T-helper 17 cell (primary cell): ENCODE data around the gene CLIC1. TPM values are rescaled to one million over a fixed set of nuclear protein-coding genes. Genes with fewer than 3 reads are reported as not detected.

ENCODE experiments used
- ATAC-seq: fragments of 150-1000 bp; cut with Tn5 transposase; 2 replicates; pipeline ENCODE4 v1.10.0; 2021; ENCODE audit warnings: mild to moderate bottlenecking, moderate library complexity
- DNase-seq, 3 donors: peaks; one replicate each; pipeline versions ENCODE4 v3.0.0 to v3.0.0-alpha.2; 2020 to 2021
- H3K9me3 ChIP-seq: one replicate; pipeline ENCODE4 v1.7.0; 2013; ENCODE audit warnings: low read length, mild to moderate bottlenecking; ENCODE audit not compliant: control insufficient read depth, poor library complexity, severe bottlenecking
- H3K27ac Mint-ChIP-seq: one replicate; pipeline ENCODE4 v1.8.0; 2022; ENCODE audit warnings: mild to moderate bottlenecking, moderate library complexity, mixed read lengths
- H3K27me3 Mint-ChIP-seq: one replicate; pipeline ENCODE4 v1.8.0; 2022; ENCODE audit warnings: mixed read lengths
- H3K36me3 Mint-ChIP-seq: one replicate; pipeline ENCODE4 v1.8.0; 2022; ENCODE audit warnings: low read depth, mixed read lengths
- H3K4me1 Mint-ChIP-seq: one replicate; pipeline ENCODE4 v1.8.0; 2022; ENCODE audit warnings: mild to moderate bottlenecking, mixed read lengths
- H3K4me3 Mint-ChIP-seq: one replicate; pipeline ENCODE4 v1.8.0; 2022; ENCODE audit warnings: mild to moderate bottlenecking, moderate library complexity, mixed read lengths
- total RNA-seq, 4 donors: library from RNA in 2 of 4; stranded (reverse) in 2 of 4; gene quantifications; one replicate each; pipeline ENCODE4 v1.2.3 and lab custom pipeline; 2022 to 2026

Gene CLIC1
- total RNA-seq, 2 donors from 2014 or later, result 145 to 152 TPM

- H3K4me1 Mint-ChIP-seq, result peaks cover 41% of the 10 kb centered on the region
- DNase-seq, result no peak
Observed at GRCh38 chr6:31728767-31729514, 7.4 kb downstream of the CLIC1 start, which contains the start of gene DDAH2. TSS of gene DDAH2 (minus strand) at chr6:31729299. CDS start at chr6:31729161, 138 bp downstream.

DNA sequence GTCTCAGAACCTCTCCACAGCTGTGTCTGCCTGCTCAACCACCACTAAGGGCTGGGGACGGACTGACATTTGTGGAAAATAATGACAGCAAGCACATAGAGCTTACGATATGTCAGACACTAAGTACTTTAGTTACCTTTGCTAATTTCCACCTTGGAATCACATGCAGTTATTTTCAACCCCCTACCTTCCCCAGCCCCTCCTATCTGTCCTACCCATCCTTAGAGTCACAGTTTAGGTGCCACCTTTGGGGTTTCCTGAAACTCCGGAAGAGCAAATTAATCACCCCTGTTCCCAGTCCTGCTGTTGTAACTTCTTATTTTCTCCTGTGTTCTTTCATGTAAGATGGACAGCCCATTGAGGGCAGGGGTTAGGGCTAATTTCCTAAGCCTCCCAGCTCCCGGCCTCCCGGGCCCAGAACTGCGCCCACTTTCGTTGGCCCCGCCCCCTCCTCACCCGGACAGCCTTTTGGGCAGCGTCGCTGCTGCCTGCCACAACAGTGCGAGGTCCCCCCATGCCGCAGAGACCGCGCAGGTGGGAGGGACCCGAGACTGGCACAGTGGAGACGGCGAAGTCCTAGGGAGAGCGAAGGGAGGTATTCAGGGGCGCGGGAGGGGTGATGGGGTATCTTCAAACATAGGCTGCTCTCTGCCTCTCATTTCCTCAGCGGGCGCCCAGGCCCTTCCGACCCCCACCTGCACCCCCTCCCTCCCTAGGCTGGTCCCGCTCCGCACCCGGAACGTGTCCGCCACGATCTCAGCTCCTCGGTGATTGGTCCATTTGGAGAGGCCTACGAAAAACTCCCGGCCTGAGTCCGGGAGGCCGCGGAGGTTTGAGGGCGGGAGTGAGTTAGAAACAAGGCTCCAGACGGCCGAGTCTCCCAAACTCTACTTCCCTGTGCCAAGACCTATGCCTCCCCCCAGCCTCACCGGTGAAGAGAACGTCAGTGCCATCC lies 8.3 kb downstream of the CLIC1 start:
- peaks cover 5% of the 10 kb centered on the region for H3K36me3 Mint-ChIP-seq
- peak overlapping the region; percentile 96 for H3K4me3 Mint-ChIP-seq
- H3K9me3 ChIP-seq, result no peaks in the 10 kb centered on the region
- DNase-seq (no peak), ATAC-seq (no peak)
- peak overlapping the region; percentile 75 for H3K27ac Mint-ChIP-seq
- peaks cover 40% of the 10 kb centered on the region for H3K4me1 Mint-ChIP-seq
- no peaks in the 10 kb centered on the region for H3K27me3 Mint-ChIP-seq

More at GRCh38 chr6:31728767-31729514, 7.4 kb downstream of the CLIC1 start, which contains the start of gene DDAH2:
- Mint-ChIP-seq H3K27ac (peak within 1 kb of the TSS; percentile 79), H3K36me3 (peaks cover 5% of the 10 kb centered on the region), H3K4me3 (peak within 1 kb of the TSS; percentile 96), H3K27me3 (no peaks in the 10 kb centered on the region)
- no peaks in the 10 kb centered on the region for H3K9me3 ChIP-seq
- peak; percentile 17 for ATAC-seq

DNA sequence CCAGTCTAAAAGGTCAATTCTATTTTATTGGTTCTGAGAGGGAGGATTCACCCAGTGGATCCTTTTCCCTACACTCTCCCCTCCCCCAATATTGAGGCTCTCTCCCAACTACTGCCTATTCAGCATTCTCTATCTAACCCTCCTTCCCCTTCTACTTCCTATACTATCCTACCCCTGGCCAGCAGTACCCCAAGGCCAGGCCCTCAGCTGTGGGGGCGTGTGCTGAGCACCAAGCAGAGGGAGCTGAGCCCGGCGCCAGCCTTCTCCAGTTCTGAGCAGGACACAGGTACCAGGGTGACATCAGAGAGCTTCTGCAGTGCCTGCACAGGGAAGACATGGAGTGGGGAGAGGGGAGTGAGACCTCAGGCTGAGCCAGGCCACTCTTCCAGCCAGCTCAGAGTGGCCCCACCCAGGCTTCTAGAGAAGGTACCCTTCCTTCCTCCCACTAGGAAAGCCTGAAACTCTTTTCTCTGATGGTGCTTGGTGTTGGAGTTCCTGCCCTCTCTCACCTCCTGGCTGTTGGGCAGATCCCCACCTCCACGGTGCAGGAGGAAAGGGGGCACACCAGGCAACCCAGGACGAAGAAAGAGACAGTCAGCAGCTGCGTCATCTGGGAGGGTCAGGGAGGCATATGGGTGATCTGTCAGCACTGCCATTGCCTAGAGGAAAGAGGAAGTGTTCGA lies 9.2 kb downstream of the CLIC1 start:
- H3K27me3 Mint-ChIP-seq, result no peaks in the 10 kb centered on the region
- peak; percentile 41 for ATAC-seq
- peaks cover 5% of the 10 kb centered on the region for H3K36me3 Mint-ChIP-seq
- peak overlapping the region; percentile 75 for H3K27ac Mint-ChIP-seq
- no peaks in the 10 kb centered on the region for H3K9me3 ChIP-seq
- H3K4me3 Mint-ChIP-seq, result peak overlapping the region; percentile 74
- H3K4me1 Mint-ChIP-seq, result peaks cover 40% of the 10 kb centered on the region
- no peak for DNase-seq

GRCh38 chr6:31725502-31726350 lies 10.6 kb downstream of the CLIC1 start:
- H3K4me3 Mint-ChIP-seq, result no peak overlapping the region
- no peaks in the 10 kb centered on the region for H3K27me3 Mint-ChIP-seq
- peak overlapping the region; percentile 85 for H3K27ac Mint-ChIP-seq
- H3K36me3 Mint-ChIP-seq, result peaks cover 8% of the 10 kb centered on the region
- no peaks in the 10 kb centered on the region for H3K9me3 ChIP-seq
- DNase-seq (no peak), ATAC-seq (no peak)
- peaks cover 40% of the 10 kb centered on the region for H3K4me1 Mint-ChIP-seq

GRCh38 chr6:31723980-31724691 lies 12.2 kb downstream of the CLIC1 start:
- no peak for ATAC-seq
- no peak overlapping the region for H3K4me3 Mint-ChIP-seq
- no peaks in the 10 kb centered on the region for H3K27me3 Mint-ChIP-seq
- no peak overlapping the region for H3K27ac Mint-ChIP-seq
- H3K36me3 Mint-ChIP-seq, result peaks cover 5% of the 10 kb centered on the region
- peaks cover 31% of the 10 kb centered on the region for H3K4me1 Mint-ChIP-seq
- no peaks in the 10 kb centered on the region for H3K9me3 ChIP-seq
- no peak for DNase-seq

DNA sequence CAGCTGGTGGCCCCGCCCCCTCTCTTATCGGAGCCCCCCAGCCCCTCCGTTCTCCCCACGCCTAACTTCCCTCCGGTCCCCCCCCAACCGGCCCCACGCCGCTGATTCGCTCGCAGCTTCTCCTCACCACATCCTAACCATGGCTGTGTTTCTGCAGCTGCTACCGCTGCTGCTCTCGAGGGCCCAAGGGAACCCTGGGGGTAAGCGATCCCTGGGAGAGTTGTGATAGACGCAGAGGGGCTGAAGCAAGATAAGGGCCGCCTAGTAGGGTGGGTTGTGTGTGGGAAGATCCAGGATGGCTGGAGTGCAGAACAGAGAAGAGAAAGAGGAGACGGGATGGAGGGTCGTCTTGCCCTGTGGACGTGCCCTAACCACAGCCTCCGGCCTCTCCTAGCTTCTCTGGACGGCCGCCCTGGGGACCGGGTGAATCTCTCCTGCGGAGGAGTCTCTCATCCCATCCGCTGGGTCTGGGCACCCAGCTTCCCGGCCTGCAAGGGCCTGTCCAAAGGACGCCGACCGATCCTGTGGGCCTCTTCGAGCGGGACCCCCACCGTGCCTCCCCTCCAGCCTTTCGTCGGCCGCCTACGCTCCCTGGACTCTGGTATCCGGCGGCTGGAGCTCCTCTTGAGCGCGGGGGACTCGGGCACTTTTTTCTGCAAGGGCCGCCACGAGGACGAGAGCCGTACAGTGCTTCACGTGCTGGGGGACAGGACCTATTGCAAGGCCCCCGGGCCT lies 12.9 kb downstream of the CLIC1 start, which contains the start of gene MPIG6B:
Gene MPIG6B (plus strand): TSS at position 129 of the 735 bp plus-strand sequence. CDS start 11 bp downstream, at position 140.
- H3K36me3 Mint-ChIP-seq, result peaks cover 5% of the 10 kb centered on the region
- no peak within 1 kb of the TSS for H3K4me3 Mint-ChIP-seq
- H3K27ac Mint-ChIP-seq, result no peak within 1 kb of the TSS
- peaks cover 33% of the 10 kb centered on the region for H3K4me1 Mint-ChIP-seq
- DNase-seq, result no peak
- H3K9me3 ChIP-seq, result no peaks in the 10 kb centered on the region
- ATAC-seq, result no peak
- H3K27me3 Mint-ChIP-seq, result no peaks in the 10 kb centered on the region

GRCh38 chr6:31722173-31722572 lies 14.2 kb downstream of the CLIC1 start:
- Mint-ChIP-seq H3K27me3 (no peaks in the 10 kb centered on the region), H3K36me3 (peaks cover 5% of the 10 kb centered on the region), H3K4me3 (no peak overlapping the region), H3K27ac (no peak overlapping the region), H3K4me1 (peaks cover 27% of the 10 kb centered on the region)
- DNase-seq, result no peak
- H3K9me3 ChIP-seq, result no peaks in the 10 kb centered on the region
- ATAC-seq, result no peak

GRCh38 chr6:31721351-31722020 lies 14.8 kb downstream of the CLIC1 start, which contains the start of gene LY6G6C:
TSS of gene LY6G6C (minus strand) at chr6:31721746. CDS start at chr6:31721679, 67 bp downstream.
- ATAC-seq (no peak), DNase-seq (no peak)
- H3K4me1 Mint-ChIP-seq, result peaks cover 21% of the 10 kb centered on the region
- no peaks in the 10 kb centered on the region for H3K9me3 ChIP-seq
- peaks cover 5% of the 10 kb centered on the region for H3K36me3 Mint-ChIP-seq
- H3K4me3 Mint-ChIP-seq, result no peak within 1 kb of the TSS
- H3K27ac Mint-ChIP-seq, result no peak within 1 kb of the TSS
- no peaks in the 10 kb centered on the region for H3K27me3 Mint-ChIP-seq

GRCh38 chr6:31720196-31720770 lies 16.0 kb downstream of the CLIC1 start:
- DNase-seq, result no peak
- no peak overlapping the region for H3K4me3 Mint-ChIP-seq
- H3K9me3 ChIP-seq, result no peaks in the 10 kb centered on the region
- no peak for ATAC-seq
- peaks cover 3% of the 10 kb centered on the region for H3K36me3 Mint-ChIP-seq
- H3K27me3 Mint-ChIP-seq, result no peaks in the 10 kb centered on the region
- H3K4me1 Mint-ChIP-seq, result peaks cover 11% of the 10 kb centered on the region
- H3K27ac Mint-ChIP-seq, result no peak overlapping the region

- H3K27ac Mint-ChIP-seq, result peak overlapping the region; percentile 63
- H3K4me3 Mint-ChIP-seq, result no peak overlapping the region
- no peak for ATAC-seq
Observed at GRCh38 chr6:31719001-31719400, 17.3 kb downstream of the CLIC1 start.

More at GRCh38 chr6:31719001-31719400, 17.3 kb downstream of the CLIC1 start:
- no peak for DNase-seq
- Mint-ChIP-seq H3K4me1 (peaks cover 13% of the 10 kb centered on the region), H3K27me3 (no peaks in the 10 kb centered on the region), H3K36me3 (peaks cover 3% of the 10 kb centered on the region)
- H3K9me3 ChIP-seq, result no peaks in the 10 kb centered on the region
